Stimulated activated CD8-positive, alpha-beta memory T cell treated with anti-CD3 and anti-CD28 coated beads, Interleukin-4, amount 100 ng/mL, for 48 hours (primary cell): Measurements from ENCODE around the gene ABTB1.
"Not testable (repeated sequence)": the region's sequence is repeated elsewhere in the genome, so short reads cannot be mapped to it uniquely, and the experiment has no call there.

Experiments
- DNase-seq: peaks from one replicate; pipeline ENCODE4 v3.0.0-alpha.2; 2020

Gene ABTB1

DNA sequence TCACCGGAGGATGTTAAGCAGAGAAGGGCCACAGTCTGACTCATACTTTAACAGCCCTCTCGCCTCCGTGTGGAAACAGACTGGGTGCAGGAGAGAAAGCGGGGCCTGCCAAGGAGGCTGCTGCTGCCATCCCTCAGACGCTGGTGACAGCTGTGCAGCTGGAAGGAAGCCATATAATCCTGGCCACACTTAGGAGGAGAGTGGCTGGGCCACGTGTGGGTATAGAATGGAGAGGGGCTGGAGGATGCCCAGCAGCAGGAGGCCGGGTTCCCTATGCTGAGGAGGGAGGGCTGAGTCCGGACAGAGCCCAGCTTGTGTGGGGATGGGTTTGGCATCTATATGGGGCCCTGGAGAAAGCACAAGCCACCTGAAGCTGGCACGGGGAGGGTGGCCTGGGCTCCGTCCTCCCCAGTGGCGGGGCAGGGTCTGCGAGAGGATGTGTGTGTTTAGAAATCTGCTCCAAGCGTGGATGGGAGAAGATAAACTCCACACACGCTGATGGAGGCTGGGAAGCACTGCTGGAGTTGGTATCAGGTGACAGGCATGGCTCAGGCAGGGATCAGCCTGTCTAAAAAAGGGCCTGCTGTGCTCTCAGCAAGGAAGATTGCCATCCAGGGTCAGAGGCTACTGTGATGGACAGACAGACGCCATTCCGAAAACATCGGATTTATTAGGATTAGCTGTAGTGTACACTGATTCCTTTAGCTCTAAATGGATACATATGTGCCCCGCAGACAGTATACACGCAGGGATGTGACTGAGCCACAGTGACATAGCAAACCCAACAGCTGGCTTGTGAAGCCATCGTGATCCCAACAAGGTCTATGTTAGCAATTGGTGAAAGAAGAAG lies 15.9 kb downstream of the ABTB1 start:
- no peak for DNase-seq

- no peak for DNase-seq
Observed at GRCh38 chr3:127689266-127689860, 16.6 kb downstream of the ABTB1 start.

GRCh38 chr3:127690106-127690505 lies 17.4 kb downstream of the ABTB1 start:
- no peak for DNase-seq

- no peak for DNase-seq
Observed at GRCh38 chr3:127690823-127691452, 18.2 kb downstream of the ABTB1 start.

- no peak for DNase-seq
Observed at GRCh38 chr3:127691489-127691888, 18.7 kb downstream of the ABTB1 start.

- DNase-seq, result no peak
Observed at GRCh38 chr3:127691974-127692373, 19.2 kb downstream of the ABTB1 start.

DNA sequence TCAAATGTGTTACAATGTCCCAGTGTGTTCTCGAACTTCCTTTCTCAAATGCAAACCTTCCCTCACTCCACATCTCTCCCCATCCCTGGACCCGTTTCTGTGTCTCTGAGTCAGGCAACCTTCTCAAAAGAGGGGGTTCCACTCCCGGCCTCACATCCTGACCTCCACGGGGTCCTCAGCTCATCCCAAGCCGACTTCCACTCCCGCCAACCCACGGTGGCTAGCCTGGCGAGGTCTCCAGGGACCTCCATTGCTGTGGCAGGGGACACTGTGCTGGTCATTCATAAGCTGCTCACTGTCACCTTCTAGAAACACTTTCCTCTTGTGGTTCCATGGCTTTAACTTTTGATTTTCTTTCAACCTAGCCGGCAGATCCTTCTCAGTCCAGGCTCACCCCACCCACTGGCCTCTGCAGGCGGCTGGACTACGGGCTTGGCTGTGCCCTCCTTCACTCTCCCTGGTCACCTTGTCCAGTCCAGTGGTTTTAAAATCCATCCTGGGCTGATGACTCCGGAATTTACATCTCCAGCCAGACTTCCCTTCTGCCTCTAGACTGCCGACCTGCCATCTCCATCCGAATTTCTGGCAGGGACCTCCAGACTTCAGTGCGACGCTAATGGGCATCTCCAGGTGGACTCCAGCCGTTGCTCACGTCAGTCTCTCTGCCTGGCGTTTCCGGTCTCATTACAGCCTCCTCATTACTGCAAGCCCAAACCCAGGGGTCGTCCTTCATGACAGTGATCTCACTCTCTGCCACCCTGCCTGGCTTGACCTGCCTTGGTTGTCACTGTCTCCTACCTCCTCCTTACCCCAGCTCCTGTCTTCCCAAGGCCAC lies 20.0 kb downstream of the ABTB1 start:
- no peak for DNase-seq

DNA sequence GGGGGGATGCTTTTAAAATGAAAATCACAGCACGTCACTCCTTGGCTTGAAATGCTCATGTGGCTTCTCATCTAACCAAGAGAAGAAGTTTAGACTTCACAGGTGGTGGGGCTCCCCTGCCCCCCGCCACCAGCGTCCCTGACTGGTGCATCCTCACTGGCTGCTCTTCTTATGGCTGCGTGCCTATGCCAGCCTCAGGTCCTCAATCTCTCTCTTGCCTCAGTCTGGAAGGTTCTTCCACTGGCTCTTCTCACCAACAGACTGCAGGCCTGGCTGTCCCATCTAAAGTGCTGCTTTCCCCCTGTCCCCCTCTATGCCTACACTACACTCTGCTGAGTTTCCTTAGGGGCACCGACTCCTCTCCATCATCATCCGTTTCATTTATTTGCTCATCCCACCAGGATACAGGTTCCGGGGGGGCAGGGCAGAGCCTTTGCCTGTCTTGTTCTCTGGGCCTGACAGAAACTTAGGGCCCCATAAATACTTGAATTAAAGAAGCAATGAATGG lies 20.6 kb downstream of the ABTB1 start:
- DNase-seq, result no peak

DNA sequence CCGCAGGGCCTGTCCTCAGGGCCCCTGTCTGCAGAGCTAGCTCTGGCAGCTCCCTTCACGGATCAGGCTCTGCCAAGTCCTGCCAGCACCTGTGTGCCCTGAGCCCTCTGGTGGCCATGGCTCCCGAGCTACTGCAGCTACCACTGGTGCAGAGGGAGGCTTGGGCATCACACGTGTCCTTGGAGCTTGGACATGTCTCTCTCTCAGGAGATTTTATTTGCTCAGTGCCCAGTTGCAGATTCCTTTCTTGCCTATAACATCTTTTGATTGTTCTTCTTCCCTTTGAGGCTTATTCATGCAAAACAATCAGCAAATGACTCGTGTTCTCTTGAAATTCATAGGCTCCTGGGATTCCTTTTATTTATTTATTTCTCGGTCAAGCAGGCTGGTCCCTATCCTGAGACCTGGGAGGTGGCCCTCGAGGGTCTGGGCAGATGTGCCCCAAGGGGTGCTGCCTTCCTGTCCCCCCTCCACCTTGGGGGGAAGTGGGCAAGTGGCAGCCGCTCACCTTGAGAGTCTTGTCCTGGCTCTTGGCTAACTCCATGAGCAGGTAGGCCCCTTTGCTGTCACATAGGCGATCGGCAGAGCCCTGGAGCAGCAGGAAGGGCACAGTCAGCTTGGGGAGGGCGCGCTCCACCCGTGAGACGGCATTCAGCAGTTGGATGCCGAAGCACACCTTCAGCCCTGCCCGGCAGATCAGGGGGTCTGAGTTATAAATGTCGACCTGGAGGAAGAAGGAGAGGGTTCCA lies 21.9 kb downstream of the ABTB1 start:
- DNase-seq, result peak; percentile 52

GRCh38 chr3:127697551-127698240 lies 24.9 kb downstream of the ABTB1 start:
- DNase-seq, result peak; percentile 62

- no peak for DNase-seq
Observed at GRCh38 chr3:127698286-127698685, 25.5 kb downstream of the ABTB1 start.

DNA sequence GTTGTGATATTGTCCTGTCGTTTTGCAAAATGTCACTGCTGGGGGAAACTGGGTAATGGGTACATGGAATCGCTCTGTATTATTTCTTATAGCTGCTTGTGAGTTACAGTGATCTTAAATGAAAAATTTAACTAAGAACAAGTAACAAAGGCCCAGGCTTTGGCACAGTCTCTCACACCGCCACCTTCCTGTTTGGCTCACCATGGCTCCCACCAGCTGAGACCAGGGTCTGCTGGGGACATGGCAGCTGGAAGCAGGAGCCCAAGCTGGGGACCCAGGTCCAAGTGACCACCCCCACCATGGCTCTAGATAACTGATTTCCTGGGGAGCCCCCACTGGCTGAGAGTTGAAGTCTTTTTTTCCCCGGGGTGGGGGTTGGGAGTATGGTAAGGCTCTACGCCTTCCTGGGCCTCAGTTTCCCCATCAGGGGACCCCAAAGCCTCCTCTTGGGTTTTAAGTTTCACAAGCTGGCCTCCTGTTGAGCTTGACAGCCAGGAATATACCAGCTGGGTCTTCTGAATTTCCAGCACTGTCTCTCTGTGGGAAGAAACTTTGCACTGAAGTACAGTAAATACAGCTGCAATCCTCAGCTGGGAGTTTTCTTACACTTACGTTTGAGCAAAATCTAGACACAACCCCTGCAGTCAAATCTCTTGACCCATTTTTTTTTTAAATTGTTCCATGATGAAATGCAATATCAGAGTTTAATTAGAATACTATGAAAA lies 26.1 kb downstream of the ABTB1 start:
- DNase-seq, result no peak

DNA sequence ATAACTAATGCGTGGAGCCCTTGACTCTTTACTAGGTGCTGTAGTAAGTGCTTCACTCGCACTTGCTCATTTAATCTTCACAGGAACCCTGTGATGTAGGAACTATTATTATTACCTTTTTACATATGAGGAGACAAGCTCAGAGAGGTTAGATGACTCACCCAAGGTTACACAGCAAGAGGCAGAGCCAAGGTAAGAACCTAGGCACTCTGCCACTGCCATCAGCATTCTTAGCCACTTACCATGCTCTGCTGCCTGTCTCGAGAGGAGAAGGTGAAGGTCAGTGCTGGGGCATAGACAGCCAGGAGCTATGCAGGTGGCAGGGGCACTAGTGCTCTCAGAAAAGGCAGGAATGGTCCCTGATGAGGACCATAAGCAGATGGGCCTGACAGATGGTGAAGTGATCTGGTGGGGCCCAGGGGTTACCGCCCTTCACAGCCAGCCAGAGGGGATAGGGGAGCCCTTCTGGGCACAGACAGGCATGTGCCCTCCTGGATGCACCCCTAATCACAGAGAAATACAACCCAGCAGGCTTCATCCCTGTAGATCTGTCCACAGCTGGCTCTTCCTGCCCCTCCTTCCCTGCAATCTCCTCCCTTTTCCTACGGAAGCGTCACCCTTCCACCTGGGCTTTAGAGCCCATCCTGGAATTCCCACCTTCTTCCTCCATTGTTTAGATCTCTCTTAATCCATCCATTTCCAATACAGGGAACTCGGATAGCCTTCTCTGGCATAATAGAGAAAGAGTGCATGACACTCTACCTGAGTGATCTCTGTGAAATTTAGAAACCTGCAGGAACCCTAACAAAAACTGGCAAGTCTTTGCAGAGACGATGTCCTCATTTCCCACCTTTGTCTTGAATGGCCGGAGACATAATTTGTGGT lies 26.9 kb downstream of the ABTB1 start:
- DNase-seq, result no peak

- no peak for DNase-seq
Observed at GRCh38 chr3:127700406-127700805, 27.7 kb downstream of the ABTB1 start.

GRCh38 chr3:127701280-127701911 lies 28.6 kb downstream of the ABTB1 start:
- no peak for DNase-seq

DNA sequence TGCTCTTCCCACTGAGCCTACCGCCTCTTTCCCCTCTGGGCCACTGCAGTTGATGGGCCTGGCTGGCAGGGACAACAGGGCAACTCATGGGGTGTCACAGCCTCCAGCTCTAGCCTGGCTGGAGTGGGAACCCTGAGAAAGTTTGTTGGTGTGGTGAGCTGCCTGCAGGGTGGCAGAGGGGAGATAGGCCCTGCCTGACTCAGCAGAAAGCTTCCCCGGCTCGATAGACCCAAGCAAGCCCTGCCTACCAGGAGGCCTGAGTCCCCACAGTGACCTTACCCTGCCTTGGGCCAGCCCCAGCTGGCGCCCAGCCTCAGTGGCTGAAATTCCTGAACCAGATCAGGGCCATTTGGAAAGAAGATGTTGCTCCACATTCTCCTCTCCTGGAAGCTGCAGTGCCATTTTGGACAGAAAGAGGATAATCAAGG lies 29.4 kb downstream of the ABTB1 start:
- DNase-seq, result no peak

- not testable (repeated sequence) for DNase-seq
Observed at GRCh38 chr3:127704840-127705239, 32.1 kb downstream of the ABTB1 start.

DNA sequence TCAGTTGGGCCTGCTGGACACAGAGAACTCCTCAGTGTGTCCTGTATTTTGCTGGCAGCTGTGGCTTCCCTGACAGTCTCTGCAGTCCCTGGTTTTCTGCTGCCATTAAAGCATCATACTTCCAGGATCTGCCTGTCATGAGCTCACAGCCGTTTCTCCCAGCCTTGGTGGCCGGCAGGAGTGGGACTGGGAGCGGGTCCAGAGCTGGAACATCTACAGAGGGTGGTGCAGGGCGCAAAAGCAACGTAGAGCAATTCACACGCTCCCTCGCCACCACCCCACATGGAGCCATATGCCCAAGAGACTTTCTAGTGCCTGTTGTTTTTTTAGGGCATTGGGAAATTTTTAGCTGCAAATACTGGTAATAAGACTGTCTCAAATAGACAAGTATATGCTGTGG lies 33.6 kb downstream of the ABTB1 start:
- DNase-seq, result no peak

GRCh38 chr3:127706785-127707351 lies 34.1 kb downstream of the ABTB1 start:
- no peak for DNase-seq
